GM12892 (cell line): ENCODE data around the gene GABRD.

Source experiments
- DNase-seq: peaks from one replicate; pipeline ENCODE4 v3.0.0; 2011; ENCODE audit not compliant: insufficient read length
- FAIRE-seq: peaks from 2 replicates; lab custom pipeline; 2011; peaks lifted over from hg19 to GRCh38; lab: Jason Lieb, UNC
- POLR2A ChIP-seq: IDR thresholded peaks from 2 replicates; pipeline ENCODE4 v1.6.1; 2011; ENCODE audit warnings: low read depth, low read length, control low read depth
- POLR2AphosphoS5 ChIP-seq: IDR thresholded peaks from 2 replicates; pipeline ENCODE4 v1.6.1; 2011; ENCODE audit warnings: low read depth, low read length, control low read depth
- TAF1 ChIP-seq: IDR thresholded peaks from 2 replicates; pipeline ENCODE4 v1.6.1; 2011; ENCODE audit warnings: low read depth, mild to moderate bottlenecking, control low read depth, low read length, borderline replicate concordance

The GABRD gene

DNA sequence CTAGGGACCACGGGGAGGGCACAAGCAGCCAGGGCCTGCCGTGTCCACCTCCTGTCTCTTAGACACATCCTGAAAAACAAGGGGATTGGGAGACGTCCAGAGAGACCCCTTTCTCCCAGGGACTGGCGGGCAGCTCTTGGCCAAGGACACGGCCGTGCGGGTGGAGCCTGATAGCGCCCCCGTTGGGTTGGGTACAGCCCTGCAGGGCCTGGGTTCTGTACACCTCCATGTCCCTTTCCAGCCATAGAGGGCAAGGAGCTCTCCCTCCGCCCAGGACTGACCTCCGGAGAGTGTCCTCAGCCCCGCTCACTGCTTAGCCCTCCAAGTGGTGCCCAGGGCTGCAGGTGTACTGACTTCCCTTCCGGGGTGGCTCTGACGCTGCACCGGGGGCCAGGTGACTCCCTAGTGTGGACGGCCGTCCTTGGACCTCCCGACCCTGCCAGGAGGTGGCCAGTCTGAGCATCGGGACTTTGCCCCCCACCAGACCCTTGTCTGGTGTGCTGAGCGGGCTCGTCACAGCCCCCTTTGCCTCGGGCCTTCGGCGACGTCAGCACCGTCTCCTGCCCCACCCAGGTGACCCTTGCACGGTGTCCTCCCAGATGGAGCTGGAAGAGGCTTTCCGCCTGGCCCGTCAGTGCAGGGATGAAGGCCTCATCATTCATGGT is 36.9 kb downstream of the GABRD start:
- FAIRE-seq: no peak
- TF ChIP-seq POLR2AphosphoS5: no peak
- TF ChIP-seq TAF1: no peak
- DNase-seq: no peak

- TF ChIP-seq POLR2AphosphoS5 (no peak), TAF1 (no peak), POLR2A (no peak)
- FAIRE-seq: no peak
- no peak for DNase-seq
Observed at GRCh38 chr1:2056955-2057590, 37.9 kb downstream of the GABRD start.

DNA sequence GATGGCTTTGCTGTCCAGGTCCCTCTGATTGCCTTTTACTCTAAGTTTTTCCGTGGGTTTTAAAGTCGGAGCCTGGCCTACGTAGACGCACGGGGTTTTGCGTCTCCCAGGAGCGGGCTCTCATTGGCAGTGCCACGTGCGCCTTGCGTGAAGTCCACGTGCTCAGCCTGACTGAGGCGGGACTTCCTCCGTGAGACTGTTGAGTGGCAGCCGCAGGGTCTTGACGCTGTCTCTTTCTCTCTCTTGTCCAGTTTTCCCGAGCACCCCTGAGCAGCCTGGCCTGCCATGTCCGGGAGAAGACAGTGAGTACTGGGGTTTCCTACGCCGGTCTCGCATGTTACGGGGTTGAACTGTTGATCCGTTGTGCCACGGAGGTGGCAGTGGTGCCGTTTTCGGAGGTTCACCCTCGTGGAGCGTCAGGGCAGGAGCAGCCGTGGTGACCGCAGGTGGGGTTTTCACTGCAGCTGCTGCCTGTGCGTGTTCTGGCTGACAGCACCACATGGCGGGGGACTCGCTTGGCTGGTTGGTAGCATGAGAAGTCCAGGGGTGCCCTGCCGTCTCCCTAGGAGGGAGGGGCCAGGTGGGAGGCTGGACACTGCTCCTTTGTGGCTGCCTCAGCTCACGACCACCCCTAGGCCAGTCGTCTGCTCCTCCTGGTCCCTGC is 40.3 kb downstream of the GABRD start:
- FAIRE-seq: no peak
- TF ChIP-seq TAF1 (no peak), POLR2A (no peak), POLR2AphosphoS5 (no peak)

GRCh38 chr1:2060072-2060471 is 40.9 kb downstream of the GABRD start:
- FAIRE-seq (no peak), DNase-seq (no peak)
- no peak for TF ChIP-seq POLR2A
- TF ChIP-seq TAF1: no peak
- no peak for TF ChIP-seq POLR2AphosphoS5

More for the DNA sequence above, 40.3 kb downstream of the GABRD start:
- no peak for DNase-seq

DNA sequence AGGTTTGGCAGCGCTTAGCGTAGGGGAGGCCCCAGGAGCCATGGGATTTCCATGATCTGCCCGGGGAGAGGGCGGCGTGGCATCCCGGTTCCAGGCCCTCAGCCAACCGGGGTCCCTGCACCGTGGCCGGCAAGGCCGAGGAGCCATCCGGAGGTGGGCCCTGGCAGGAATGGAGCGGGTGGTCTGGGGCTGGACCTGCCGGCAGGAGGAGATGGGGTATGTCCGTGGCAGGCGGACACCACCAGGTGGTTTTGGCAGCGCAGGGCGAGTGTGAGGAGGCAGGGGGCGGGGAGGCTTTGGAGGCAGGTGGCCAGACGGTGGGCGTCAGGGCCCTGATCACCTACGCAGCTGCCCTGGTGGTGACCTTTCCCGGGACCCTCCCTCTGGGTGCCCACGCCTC is 41.4 kb downstream of the GABRD start:
- TF ChIP-seq POLR2A (no peak), TAF1 (no peak), POLR2AphosphoS5 (no peak)
- no peak for FAIRE-seq
- DNase-seq: no peak

DNA sequence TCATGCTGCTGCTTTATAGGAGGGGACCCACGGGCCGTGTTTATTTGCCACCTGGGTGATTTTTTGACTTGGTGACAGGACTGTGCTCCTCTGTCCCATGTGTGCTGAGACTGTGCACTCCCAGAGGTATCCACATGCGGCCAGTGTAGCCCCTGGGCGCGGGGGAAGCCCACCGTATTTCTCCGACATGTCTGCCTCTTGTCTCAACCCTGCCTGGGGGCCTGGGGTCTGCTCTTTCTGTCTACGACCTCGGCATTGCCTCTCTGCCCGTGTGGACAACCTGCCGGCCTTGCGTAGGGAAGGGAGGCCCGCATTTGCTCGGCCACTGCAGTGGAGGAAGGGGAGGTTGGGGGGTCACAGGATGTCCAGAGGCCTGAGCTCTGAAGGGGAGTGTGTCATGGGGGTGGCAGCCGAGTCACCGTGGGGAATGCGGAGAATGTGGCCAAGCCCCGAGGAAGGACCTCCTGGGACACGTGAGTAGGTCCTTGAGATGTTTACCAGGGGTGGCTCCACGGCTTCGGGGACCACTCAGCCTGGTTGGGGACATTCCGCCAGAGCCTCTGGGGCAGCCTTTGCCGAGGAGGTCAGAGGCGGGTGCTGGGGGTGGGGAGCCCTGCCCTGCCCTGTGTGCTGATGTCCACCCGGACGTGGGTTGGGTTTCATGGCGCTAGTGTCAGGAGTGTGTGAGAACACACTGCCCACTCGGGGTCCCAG is 42.1 kb downstream of the GABRD start:
- no peak for DNase-seq
- TF ChIP-seq TAF1 (no peak), POLR2AphosphoS5 (no peak), POLR2A (no peak)

DNA sequence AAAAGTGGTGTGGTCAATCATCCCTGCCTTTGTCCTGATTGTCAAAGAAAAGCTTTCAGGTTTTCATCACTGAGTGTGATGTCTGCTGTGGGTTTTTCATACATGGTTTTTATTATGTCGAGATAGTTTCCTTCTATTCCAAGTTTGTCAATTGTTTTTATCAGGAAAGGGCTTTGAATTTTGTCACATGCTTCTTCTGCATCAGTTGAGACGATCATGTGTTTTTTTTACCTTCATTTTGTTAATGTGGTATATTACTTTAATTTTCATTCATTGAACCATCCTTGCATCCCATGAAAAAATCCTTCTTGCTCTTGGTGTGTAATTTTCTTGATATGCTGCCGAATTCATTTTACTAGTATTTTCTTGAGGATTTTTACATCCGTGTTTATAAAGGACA is 46.6 kb downstream of the GABRD start:
- TF ChIP-seq TAF1: no peak
- TF ChIP-seq POLR2AphosphoS5: no peak
- no peak for TF ChIP-seq POLR2A
- DNase-seq (no peak), FAIRE-seq (no peak)

More for the DNA sequence above, 42.1 kb downstream of the GABRD start:
- no peak for FAIRE-seq

DNA sequence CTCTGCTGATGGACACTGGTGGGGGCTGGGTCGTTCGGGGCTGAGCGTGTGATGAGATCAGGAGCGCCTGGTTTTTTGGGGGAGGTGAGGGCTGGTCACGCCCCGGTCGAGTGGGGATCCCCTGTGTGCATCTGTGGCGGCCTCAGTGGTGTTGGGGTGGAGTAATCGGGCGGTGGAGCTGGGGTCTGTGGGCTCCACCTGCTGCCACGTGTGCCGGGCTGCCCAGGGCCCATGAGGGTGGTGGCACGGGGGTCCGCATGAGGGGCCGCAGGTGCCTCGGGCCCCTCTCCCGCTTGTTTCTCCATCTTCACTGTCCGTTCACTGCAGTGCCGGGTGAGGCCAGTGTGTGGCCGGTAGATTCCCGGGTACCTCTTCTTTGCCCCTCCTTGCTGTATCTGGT is 48.2 kb downstream of the GABRD start:
- DNase-seq: no peak
- FAIRE-seq: no peak
- TF ChIP-seq POLR2AphosphoS5 (no peak), TAF1 (no peak), POLR2A (no peak)

- TF ChIP-seq POLR2AphosphoS5 (no peak), POLR2A (no peak), TAF1 (no peak)
- FAIRE-seq (no peak), DNase-seq (no peak)
Observed at GRCh38 chr1:2067981-2068380, 48.8 kb downstream of the GABRD start.

- DNase-seq (no peak), FAIRE-seq (no peak)
- TF ChIP-seq POLR2A (no peak), TAF1 (no peak), POLR2AphosphoS5 (no peak)
Observed at GRCh38 chr1:2068951-2069350, 49.8 kb downstream of the GABRD start.

DNA sequence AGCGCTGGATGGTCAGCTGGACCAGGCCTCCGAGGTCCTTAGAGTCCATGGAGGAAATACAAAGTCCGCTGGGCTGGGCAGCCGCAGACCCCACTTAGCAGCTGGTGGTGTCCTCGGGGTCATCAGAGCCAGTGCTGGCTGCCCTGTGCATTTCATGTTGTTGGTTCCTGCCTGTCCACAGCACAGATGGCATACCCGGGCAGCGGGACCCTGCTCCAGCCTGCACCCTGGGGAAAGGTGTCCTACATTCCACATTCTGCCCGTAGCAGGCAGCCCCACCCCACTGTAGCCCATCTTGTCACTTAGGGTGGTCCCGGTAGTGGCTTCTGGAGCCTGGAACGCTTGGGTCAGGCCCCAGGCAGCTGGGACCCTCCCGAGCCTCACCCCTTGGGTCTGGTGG is 50.9 kb downstream of the GABRD start:
- DNase-seq: no peak
- no peak for TF ChIP-seq TAF1
- TF ChIP-seq POLR2AphosphoS5: no peak
- TF ChIP-seq POLR2A: no peak
- FAIRE-seq: no peak
